C1 segment of cervical spinal cord (tissue), 14 donors: ENCODE results near the gene IL17RC.

ENCODE experiments used
- DNase-seq, 14 donors: peaks; one replicate each; lab custom pipeline; 2025; lab: John Stamatoyannopoulos, UW

IL17RC gene

DNA sequence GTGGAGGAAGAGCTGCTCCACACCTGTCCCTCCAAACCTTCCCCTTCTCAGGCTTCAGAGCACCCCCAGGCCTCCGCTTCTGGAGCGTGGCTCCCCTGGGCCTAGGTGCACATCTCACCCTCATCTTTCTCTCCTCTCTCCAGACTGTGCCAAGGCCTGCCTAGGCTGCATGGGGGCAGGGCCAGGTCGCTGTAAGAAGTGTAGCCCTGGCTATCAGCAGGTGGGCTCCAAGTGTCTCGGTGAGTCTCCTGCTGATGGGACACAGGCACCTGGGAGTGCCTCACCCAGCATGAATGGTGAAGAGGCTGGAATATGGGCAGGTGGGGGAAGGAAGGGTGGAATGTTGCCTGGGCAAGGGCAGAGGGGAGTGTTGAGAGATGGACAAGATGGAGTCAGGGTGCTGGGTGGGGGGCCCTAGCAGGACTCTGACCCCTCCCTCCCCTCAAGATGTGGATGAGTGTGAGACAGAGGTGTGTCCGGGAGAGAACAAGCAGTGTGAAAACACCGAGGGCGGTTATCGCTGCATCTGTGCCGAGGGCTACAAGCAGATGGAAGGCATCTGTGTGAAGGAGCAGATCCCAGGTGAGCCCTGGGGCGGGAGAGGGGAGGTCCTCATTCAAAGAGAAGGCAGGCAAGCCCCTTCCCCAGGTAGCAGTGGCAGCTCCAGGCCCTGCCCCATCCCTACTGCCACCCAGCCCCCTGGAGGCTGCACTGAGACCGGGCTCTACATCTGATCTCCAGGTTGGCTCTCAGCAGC, 26.2 kb downstream of the IL17RC start:
- no peak for DNase-seq

DNA sequence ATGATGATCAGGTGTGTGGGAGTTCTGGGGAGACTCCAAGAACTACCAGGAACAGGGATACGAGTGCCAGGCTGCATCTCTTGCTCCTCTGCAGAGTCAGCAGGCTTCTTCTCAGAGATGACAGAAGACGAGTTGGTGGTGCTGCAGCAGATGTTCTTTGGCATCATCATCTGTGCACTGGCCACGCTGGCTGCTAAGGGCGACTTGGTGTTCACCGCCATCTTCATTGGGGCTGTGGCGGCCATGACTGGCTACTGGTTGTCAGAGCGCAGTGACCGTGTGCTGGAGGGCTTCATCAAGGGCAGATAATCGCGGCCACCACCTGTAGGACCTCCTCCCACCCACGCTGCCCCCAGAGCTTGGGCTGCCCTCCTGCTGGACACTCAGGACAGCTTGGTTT, 27.4 kb downstream of the IL17RC start:
- DNase-seq: no peak

DNA sequence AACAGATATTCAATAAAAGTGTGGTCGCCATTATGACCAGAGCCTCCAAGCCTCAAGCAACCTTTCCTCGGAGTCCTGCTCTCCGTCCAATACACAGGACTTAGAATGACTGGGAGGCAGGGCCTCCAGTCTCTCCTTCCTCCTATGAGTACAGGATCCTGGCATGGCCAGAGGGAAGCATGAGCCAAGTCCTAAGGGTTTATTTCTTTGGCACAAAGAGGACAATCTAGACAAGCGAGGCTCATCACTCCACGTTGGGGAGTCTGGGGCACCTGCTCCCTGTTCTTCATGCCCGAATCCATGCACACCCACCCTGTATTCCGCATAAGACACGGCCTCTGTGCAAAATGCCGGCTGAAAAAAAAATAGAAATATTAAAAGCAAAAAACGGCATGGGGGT, 28.5 kb downstream of the IL17RC start:
- peak in 1 of 14 donors; percentile 32 for DNase-seq

DNA sequence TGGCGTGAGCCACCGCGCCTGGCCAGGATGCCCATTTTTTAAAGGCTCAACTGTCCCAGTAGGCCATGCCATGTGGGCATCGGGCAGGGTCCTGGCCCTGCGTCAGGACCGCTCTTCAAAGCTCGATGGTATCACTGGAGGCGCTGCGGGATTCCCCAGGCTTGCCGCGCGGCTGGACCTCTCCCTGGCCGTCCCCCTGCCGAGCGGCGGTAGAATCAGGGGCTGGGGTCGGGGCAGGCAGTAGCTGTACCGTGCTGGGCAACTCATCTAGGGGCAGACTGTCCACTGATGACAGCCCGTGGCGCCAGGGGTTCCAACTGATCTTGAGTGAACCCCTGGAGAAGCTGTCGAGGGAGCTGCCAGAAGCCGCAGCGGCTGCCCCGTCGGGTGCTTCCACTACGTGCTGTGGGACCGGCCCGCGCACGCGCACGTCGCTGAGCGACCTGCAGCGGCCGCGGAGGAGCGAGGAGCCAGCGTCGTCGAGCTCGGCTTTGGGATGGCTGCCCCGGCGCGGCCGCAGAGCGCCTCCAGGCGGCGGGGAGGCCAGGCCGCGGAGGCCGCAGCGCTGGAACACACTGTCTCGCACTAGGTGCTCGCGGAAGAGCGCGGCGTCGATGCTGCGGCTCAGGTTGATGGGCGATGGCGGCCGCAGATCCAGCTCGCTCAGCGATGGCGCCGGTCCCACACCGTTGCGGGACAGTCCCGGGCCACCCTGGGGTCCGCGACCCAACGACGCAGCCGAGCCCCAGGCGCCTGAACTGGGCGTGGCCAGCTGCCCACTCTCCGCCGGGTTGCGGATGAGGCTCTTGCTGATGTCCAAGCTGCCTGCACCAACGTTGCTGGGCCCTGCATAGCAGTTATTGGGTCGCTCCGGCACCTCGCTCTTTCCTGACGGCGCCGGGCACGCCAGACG, 29.5 kb downstream of the IL17RC start:
- peak in 13 of 14 donors; percentile 40 to 89 (median 74) for DNase-seq

DNA sequence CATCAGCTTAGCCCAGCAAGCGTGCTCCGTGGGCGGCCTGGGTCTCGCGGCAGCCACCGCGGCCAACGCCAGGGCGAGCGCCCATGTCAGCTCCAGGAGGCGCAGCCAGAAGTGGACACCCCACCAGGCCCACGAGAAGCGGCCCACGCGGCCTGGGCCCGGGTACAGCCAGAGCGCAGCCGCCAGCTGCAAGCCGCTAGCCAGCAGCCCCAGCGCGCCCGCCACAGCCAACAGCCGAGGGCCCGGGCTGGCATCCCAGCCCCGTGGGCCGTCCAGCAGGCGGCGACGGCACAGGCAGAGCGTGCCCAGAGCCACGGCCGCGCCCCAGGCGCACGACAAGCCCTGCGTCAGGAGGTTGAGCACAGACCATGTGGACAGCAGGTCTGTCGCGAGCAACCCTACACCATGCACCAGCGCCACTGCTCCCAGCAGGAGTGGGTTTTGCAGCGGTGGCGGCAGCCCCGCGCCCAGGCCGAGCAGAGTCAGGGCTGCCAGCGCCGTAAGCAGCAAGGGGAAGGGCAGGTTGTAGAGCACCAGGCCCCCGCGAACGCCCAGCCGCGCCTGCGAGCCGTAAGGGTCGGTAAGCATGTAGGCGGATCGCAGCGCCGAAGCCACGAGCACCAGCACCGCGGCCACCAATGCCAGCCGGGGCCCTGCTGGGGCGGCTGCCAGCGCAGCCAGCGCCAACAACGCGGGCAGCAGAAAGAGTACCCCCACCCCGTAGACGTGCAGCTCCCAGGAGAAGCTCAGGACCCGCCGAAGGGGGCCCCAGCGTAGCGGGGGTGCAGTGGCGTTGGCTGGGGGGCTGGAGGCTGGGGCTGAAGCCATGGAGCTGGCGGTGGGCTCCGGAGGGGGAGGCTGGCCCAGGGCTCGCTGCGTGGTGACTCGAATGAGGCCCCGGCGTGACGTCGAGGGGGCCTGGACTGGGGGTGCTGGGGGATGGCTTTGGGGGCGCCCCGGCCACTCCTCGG, 30.4 kb downstream of the IL17RC start:
- peak in 13 of 14 donors; percentile 30 to 80 (median 68) for DNase-seq

DNA sequence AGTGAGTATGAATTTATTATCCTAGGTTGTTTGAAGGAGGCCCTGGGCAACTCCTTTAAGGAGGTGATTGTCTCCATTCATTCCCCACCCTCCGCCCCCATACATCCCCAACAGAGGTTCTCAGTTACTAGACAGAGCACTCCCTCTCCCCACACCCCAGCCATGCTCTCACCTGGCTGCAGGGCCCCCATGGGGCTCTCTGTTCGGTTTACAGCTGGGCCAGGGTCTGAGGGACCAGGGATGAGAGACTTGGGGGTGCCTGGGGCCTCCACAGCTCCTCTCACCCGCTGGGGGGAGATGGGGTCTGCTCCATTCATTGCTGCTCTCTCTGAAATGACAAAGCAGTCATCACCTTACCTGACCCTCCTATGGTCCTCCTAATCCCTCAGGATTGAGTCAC, 31.7 kb downstream of the IL17RC start:
- no peak for DNase-seq

DNA sequence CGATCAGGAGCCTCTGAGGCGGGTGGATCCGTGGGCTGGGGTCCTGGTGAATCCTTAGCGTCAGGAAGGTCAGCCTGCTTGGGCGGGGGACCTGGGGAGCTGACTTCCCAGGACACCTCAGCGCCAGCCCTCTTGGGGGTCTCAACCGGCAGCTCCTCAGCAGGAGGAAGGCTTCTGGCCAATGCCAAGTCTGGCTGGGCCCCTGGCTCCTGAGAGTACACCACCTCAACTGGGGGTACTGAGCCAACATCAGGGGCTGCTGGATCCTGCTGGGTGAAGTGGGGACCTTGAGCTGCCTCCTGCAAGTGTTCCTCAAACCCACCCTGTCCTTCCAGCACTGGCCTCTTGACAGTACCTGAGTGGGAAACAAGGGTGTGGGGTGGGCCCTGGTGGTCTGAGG, 32.2 kb downstream of the IL17RC start:
- DNase-seq: no peak

DNA sequence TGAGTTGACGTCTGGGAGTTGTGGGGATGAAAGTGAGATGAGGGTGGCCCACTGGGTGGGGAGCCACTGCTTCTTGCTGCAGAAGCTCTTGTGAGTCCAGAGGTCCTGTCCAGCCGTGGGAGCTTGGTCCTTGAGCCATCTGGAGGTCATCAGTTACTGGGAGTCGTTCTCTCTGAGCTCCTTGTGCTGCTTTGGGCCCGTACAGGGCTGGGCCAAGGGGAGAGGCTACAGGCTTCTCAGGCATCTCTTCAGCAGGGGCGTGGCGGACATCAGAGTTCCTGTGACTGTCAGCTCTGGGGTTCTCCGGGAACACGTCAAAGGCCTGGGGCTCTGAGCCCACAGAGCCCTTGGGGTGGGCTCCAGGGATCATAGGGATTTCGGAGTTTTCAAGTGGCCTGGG, 32.7 kb downstream of the IL17RC start:
- DNase-seq: no peak

DNA sequence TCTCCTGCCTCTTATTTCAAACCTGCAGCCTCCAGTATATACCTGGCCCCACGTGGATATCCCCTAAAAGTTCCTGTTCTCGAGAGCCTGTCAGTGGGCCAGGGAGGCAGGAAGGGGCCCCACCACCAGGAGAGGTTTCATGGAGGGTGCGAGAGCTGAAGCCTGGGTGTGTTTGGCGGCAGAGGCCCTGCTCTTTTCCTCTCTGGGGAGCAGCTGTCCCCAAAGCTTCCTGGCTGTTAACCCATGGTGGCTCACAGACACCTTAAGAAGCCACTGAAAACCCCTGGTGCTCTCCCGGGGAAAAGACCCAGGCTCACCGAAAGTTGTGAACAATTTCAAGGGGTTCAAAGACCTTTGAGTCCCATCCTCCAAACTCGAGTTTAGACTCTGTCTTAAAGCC, 34.2 kb downstream of the IL17RC start:
- no peak for DNase-seq

DNA sequence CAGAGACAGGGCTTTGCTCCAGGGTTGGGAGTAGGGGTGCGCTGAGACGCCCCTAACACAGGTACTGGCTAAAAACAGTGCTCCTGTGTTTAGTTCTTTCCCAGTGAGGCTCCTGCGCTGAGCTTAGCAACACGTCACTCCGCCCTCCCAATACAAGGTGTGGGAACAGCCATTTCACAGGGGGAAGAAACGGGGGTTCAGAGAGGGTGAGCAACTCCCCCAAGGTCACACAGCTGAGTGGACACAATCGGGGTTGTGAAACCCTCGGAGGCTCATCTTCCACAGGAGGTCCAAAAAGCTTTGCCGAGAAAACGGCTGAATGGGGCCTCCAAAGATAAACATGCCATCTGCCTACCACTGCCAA, 34.7 kb downstream of the IL17RC start:
- DNase-seq: peak in 1 of 14 donors; percentile 56

DNA sequence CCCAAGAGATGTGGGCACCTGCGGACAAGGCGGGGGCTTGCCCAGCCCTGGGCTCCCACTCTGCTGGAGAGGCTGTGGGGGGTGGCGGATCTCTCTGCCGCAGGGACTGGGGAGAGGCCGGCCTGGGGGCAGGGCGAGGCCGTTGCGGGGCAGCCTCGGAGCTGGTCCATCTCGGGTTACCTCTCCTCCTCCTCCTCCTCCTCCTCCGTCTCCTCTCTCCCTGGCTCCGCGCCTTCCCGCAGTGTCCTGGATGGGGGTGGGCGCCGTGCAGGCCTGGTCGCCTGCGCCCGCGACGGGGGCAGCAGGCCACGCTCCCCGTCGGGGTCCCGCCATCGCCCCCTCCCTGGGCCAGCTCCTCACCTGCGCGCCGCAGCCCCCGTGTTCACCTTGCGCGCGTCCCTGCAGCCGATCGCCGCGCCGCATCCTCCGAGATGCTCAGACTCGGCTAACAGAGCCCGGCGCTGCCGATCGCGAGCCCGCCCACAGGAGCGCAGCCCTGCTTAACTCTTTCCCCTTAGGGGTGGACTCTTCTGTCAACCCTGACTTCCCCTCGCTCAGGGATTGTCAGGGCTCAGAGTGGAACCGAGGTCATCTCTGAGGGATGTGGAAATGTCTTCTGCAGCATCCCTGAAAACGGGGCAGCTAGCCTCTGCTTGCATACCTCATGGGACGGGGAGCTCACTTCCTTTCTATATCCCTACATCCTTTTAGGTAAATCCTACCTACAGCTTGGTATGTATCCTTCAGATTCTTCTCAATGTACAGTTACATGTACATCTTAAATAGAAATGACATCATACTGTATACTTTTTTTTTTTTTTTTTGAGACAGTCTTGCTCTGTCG, 35.3 kb downstream of the IL17RC start, which contains the start of gene PRRT3:
Gene PRRT3 (minus strand): TSS at position 447 of the 844 bp plus-strand sequence. CDS start 2,293 bp downstream, outside the sequence.
- peak in 1 of 14 donors; percentile 66 for DNase-seq

DNA sequence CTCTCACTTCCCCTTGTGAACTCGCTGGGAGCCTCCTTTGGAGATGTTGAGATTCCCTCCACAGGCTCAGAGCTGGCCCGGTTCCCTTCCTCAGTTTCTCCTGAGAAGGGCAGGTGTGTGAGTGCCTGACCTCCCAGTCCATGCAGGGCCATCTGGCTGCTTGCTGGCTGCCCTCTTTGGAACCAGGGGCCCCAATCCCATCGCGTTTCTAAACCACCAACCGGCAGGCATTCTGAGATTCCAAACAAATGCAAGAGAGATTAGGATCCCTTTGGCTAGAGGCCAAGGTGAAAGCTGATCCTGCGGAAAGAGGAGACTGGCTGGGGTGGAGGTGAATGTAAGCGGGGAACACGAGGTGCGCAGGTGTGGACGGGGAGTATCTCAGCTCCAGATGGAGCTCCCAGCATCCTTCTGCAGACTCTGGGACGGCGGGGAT, 38.2 kb downstream of the IL17RC start:
- no peak for DNase-seq

DNA sequence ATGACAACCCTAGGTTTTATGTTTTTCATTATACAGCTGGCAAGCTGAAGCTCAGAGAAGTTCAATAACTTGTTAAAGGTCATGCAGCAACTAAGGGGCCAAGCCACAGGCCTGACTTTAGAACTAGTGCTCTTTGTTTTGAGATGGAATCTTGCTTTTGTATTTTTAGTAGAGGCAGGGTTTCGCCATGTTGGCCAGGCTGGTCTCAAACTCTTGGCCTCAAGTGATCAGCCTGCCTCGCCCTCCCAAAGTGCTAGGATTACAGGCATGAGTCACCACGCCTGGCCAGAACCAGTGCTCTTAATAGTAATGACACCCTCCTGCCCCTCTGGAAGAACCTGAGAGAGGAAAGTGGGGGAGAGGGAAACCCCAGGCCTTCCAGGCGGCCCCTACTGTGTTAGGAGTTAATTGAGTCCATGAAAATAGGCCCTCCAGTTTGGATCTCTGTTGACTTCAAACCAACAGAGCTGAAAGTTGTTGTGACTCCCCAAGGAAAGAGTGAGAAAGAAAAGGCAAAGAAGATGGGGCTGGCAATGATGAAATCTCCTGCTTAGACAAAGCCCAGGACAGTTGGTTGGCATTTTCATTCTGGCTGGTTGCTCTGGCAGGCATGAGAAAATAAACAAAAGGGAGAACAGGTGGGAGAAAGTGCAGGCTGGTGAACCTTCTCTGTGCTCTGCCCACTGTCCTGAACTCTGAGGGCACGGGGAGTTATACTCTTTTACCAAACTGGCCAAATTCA, 38.9 kb downstream of the IL17RC start:
- no peak for DNase-seq

DNA sequence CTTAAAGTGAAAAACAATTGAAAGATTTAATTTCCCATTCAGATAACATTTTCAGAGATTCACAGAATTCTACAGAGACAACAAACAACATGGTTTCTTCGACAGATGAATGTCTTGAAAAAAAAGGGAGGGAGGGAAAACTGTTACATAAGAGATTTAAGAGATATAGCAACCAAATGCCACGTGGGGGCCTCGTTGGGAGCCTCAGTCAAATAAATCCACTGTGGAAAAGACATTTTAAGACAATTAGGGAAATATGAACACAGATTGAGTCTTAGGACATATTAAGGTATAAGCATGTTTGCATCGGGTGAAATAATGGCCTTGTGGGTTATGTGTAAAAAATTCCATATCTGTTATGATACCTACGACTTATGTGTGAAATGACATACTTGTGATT, 40.3 kb downstream of the IL17RC start:
- DNase-seq: no peak

DNA sequence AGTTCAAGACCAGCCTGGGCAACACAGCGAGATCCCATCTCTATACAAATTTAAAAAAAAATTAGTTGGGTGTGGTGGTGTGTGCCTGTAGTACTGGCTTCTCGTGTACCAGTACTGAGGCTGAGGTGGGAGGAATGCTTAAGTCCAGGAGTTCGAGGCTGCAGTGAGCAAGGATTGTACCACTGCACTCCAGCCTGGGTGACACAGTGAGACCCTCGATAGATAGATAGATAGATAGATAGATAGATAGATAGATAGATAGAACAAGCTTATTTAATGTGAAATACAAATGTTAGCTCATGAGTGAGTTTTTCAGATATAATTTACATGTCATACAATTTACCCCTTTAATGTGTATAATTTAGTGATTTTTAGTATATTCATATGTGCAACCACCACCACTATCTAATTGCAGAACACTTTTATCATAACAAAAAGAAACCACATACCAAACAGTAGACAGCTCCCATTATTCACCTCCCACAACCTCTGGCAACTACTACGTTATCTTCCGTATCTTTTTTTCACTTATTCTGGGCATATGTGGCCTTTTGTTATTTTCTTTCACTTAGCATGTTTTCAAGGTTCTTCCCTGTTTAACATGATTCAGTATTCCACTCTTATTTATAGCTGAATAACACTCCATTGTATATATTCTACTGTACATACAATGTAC, 48.4 kb downstream of the IL17RC start:
- no peak for DNase-seq

DNA sequence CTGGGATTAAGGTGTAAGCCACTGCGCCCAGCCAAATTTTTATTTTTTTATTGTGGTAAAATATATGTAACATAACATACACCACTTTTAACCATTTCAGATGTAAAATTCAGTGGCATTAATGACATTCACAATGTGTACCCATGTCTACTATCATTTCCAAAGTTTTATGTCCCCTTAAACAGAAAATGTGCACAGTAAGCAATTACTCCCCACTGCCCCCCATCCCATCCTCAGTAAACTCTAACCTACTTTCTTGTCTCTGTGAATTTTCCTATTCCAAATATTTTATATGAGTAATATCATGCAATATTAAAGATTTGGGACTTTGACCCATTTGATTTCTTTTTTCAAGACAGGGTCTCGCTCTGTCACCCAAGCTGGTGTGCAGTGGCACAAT, 49.9 kb downstream of the IL17RC start:
- DNase-seq: no peak

DNA sequence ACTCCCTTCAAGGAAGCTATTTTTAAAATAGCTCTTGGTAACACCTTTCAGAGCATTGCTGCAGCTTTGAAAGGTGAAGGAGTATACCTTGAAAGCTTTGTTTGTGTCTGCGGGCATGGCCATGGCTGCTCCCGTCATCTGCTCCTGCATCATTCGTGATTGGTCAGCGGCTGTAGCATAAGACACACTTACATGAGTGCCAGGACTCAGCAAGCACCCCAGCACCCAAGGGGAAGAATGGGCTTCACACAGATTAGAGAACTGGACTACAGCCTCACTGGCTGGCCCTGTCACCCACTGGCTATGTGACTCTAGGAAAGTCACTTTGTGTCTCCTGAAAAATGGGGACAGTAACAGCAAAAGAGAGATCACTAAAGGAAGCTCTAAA, 52.7 kb downstream of the IL17RC start:
- no peak for DNase-seq

DNA sequence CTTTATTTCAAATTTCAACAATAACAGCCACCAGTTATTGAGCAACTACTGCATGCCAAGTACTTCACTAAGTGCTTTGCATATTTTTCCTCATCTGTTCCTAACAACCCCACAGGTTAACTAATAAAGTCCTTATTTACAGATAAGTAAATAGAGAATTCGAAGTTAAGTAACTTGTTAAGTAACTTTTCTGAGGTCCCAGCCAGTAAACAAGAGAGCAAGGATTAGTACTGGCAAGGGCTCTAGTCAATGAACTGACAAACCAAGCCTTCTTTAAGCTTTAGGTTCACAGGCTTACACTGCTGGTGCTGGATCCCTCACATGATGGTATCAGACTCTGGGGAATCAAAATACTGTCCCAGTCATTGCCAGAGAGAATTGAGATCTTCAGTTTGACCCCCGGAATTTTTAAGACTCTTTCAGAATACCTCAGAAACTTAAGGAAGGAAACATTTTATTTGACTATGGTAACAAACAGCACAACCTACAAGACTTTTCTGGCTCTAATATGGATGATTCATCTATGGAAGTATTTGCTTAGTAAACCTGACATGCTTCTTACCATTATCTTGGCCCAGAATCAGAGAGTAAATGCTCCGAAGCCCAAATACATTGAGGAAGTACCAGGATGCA, 53.2 kb downstream of the IL17RC start:
- DNase-seq: no peak
